Sciatic nerve (tissue), 2 donors: ENCODE measurements around the gene PAMR1. TPM values are rescaled to one million over a fixed set of nuclear protein-coding genes. Genes with fewer than 3 reads are reported as not detected.
"Not testable (repeated sequence)": the region's sequence is repeated elsewhere in the genome, so short reads cannot be mapped to it uniquely, and the experiment has no call there.

ENCODE experiments used
- ATAC-seq: fragments of 200-7000 bp; cut with Tn5 transposase; one replicate; pipeline ENCODE4 v1.9.1; 2020; ENCODE audit warnings: mild to moderate bottlenecking, moderate library complexity
- DNase-seq: peaks from one replicate; pipeline ENCODE4 v3.0.0-alpha.2; 2020; ENCODE audit warnings: low spot score
- intact Hi-C: fragments of 100-400 bp; cut with DNase I; formaldehyde crosslinking; loops from one replicate; pipeline ENCODE4 v1.14.2; 2022
- total RNA-seq: library from RNA; stranded (reverse); fragmentation: NEBNext Ultra II Directional; extraction: Animal tissue kit (Norgen Biotek cat#: 25700); gene quantifications from one replicate; pipeline ENCODE4 v1.2.1, GENCODE V29; 2021
- donor health status: DM: no; HTN: no; CAD: no.
- donor health status: DM: no; HTN: no; CAD: no.

PAMR1 gene
- total RNA-seq, 1 donor from 2014 or later = 15.6 TPM

- DNase-seq (no peak), ATAC-seq (no peak)
- intact Hi-C loops = no loop called here
Measured at GRCh38 chr11:35546317-35546716, 20.9 kb upstream of the PAMR1 start.

GRCh38 chr11:35545391-35546003, 20.1 kb upstream of the PAMR1 start:
- ATAC-seq (no peak), DNase-seq (no peak)
- intact Hi-C loops = no loop called here

GRCh38 chr11:35543481-35543880, 18.1 kb upstream of the PAMR1 start:
- no peak for ATAC-seq
- intact Hi-C loops = no loop called here
- no peak for DNase-seq

- intact Hi-C loops = no loop called here
- DNase-seq (peak; percentile 76), ATAC-seq (peak; percentile 95)
Measured at GRCh38 chr11:35541621-35542375, 16.4 kb upstream of the PAMR1 start.

GRCh38 chr11:35540526-35540925, 15.1 kb upstream of the PAMR1 start:
- DNase-seq (no peak), ATAC-seq (no peak)
- intact Hi-C loops = no loop called here

GRCh38 chr11:35539781-35540281, 14.4 kb upstream of the PAMR1 start:
- intact Hi-C loops = no loop called here
- peak; percentile 68 for DNase-seq
- ATAC-seq = peak; percentile 72

GRCh38 chr11:35539256-35539655, 13.8 kb upstream of the PAMR1 start:
- intact Hi-C loops = no loop called here
- ATAC-seq = no peak

GRCh38 chr11:35536470-35536869, 11.1 kb upstream of the PAMR1 start:
- intact Hi-C loops = no loop called here
- no peak for DNase-seq
- ATAC-seq = no peak

More at GRCh38 chr11:35539256-35539655, 13.8 kb upstream of the PAMR1 start:
- no peak for DNase-seq

- ATAC-seq (peak; percentile 26), DNase-seq (no peak)
- intact Hi-C loops = no loop called here
Measured at GRCh38 chr11:35531246-35531645, 5.8 kb upstream of the PAMR1 start.

GRCh38 chr11:35529971-35530495, 4.6 kb upstream of the PAMR1 start:
- peak; percentile 85 for ATAC-seq
- DNase-seq = peak; percentile 71
- intact Hi-C loops = no loop called here

GRCh38 chr11:35526370-35526792, 965 bp upstream of the PAMR1 start:
- ATAC-seq (no peak), DNase-seq (no peak)
- intact Hi-C loops = no loop called here

- intact Hi-C loops = no loop called here
- ATAC-seq (peak; percentile 11), DNase-seq (no peak)
Measured at GRCh38 chr11:35524780-35525179, 636 bp downstream of the PAMR1 start.

- intact Hi-C loops = no loop called here
- ATAC-seq (no peak), DNase-seq (no peak)
Measured at GRCh38 chr11:35523861-35524260, 1.6 kb downstream of the PAMR1 start.

- peak; percentile 64 for ATAC-seq
- no peak for DNase-seq
- intact Hi-C loops = no loop called here
Measured at GRCh38 chr11:35523331-35523768, 2.1 kb downstream of the PAMR1 start.

- DNase-seq, intact Hi-C loops, ATAC-seq: not testable (repeated sequence)
Measured at GRCh38 chr11:35522091-35522490, 3.3 kb downstream of the PAMR1 start.

GRCh38 chr11:35520376-35520775, 5.0 kb downstream of the PAMR1 start:
- DNase-seq (no peak), ATAC-seq (no peak)

GRCh38 chr11:35518766-35519165, 6.7 kb downstream of the PAMR1 start:
- ATAC-seq (peak; percentile 17), DNase-seq (no peak)
- intact Hi-C loops = no loop called here

More at GRCh38 chr11:35520376-35520775, 5.0 kb downstream of the PAMR1 start:
- intact Hi-C loops = no loop called here

GRCh38 chr11:35517481-35517880, 7.9 kb downstream of the PAMR1 start:
- DNase-seq = no peak
- intact Hi-C loops = no loop called here
- no peak for ATAC-seq

- intact Hi-C loops = no loop called here
- ATAC-seq (no peak), DNase-seq (no peak)
Measured at GRCh38 chr11:35516403-35516802, 9.0 kb downstream of the PAMR1 start.

- no peak for DNase-seq
- no peak for ATAC-seq
- intact Hi-C loops = no loop called here
Measured at GRCh38 chr11:35515224-35515623, 10.2 kb downstream of the PAMR1 start.
